T-helper 9 cell (primary cell): ENCODE results near the gene CYLD.

Experiments used
- DNase-seq: peaks from one replicate; pipeline ENCODE4 v3.0.0-alpha.2; 2020

The CYLD gene

GRCh38 chr16:50789757-50790156, 47.9 kb downstream of the CYLD start:
- no peak for DNase-seq

GRCh38 chr16:50791522-50791921, 49.6 kb downstream of the CYLD start:
- no peak for DNase-seq

- no peak for DNase-seq
These were observed 54.9 kb downstream of the CYLD start for GRCh38 chr16:50796829-50797228.

- DNase-seq: no peak
These were observed 55.6 kb downstream of the CYLD start for GRCh38 chr16:50797456-50797855.

- no peak for DNase-seq
These were observed 58.2 kb downstream of the CYLD start for GRCh38 chr16:50800074-50800473.

GRCh38 chr16:50801036-50801435, 59.1 kb downstream of the CYLD start:
- DNase-seq: no peak

- no peak for DNase-seq
These were observed 60.1 kb downstream of the CYLD start for GRCh38 chr16:50802000-50802399.

GRCh38 chr16:50802961-50803360, 61.1 kb downstream of the CYLD start:
- DNase-seq: no peak

- no peak for DNase-seq
These were observed 62.5 kb downstream of the CYLD start for GRCh38 chr16:50804290-50804907.

GRCh38 chr16:50806099-50807062, 64.5 kb downstream of the CYLD start:
- DNase-seq: peak; percentile 78

GRCh38 chr16:50808929-50809538, 67.1 kb downstream of the CYLD start:
- no peak for DNase-seq

- no peak for DNase-seq
These were observed 67.7 kb downstream of the CYLD start for GRCh38 chr16:50809561-50809960.

GRCh38 chr16:50810241-50810965, 68.5 kb downstream of the CYLD start:
- no peak for DNase-seq

GRCh38 chr16:50812046-50812445, 70.2 kb downstream of the CYLD start:
- no peak for DNase-seq

GRCh38 chr16:50812876-50813466, 71.1 kb downstream of the CYLD start:
- DNase-seq: no peak

- no peak for DNase-seq
These were observed 72.2 kb downstream of the CYLD start for GRCh38 chr16:50814052-50814451.

GRCh38 chr16:50814541-50814940, 72.7 kb downstream of the CYLD start:
- DNase-seq: no peak

- DNase-seq: no peak
These were observed 73.5 kb downstream of the CYLD start for GRCh38 chr16:50815382-50815781.

- no peak for DNase-seq
These were observed 75.1 kb downstream of the CYLD start for GRCh38 chr16:50816901-50817555.

GRCh38 chr16:50818380-50818779, 76.5 kb downstream of the CYLD start:
- DNase-seq: no peak

- DNase-seq: no peak
These were observed 77.8 kb downstream of the CYLD start for GRCh38 chr16:50819706-50820105.

GRCh38 chr16:50820225-50820624, 78.3 kb downstream of the CYLD start:
- no peak for DNase-seq
